NB4 (cell line): ENCODE measurements around the gene GRIK4.

Source experiments
- CTCF ChIP-seq: IDR thresholded peaks from one replicate; pipeline ENCODE4 v1.5.1; 2012; ENCODE audit warnings: low read depth, low read length
- MYC ChIP-seq: IDR thresholded peaks from 2 replicates; pipeline ENCODE4 v1.6.1; 2011; ENCODE audit warnings: low read depth, low read length
- POLR2A ChIP-seq: IDR thresholded peaks from 2 replicates; pipeline ENCODE4 v1.6.1; 2011; ENCODE audit warnings: mild to moderate bottlenecking; ENCODE audit not compliant: insufficient read length; ENCODE audit errors: extremely low read depth

- TF ChIP-seq CTCF (no peak), POLR2A (no peak), MYC (no peak)
Measured at GRCh38 chr11:120830085-120830620, 318.6 kb downstream of the GRIK4 start.
